Measurements from ENCODE around the gene FBRSL1.

- TF ChIP-seq CTCF (IDR thresholded peaks at IDR 0.05) (no peak), POLR2AphosphoS5 (IDR thresholded peaks at IDR 0.05) (no peak)
Observed at GRCh38 chr12:132542661-132543060, 52.7 kb downstream of the FBRSL1 start.

All from breast epithelium (tissue), 3 donors.